MM.1S (cell line): ENCODE data around the gene NMNAT3.

Experiments
- DNase-seq: peaks from one replicate; pipeline ENCODE4 v3.0.0-alpha.2; 2015
- H2AFZ ChIP-seq: fragments of 300-600 bp; sonication (generic); 2 replicates; pipeline ENCODE4 v1.6.0; 2016; ENCODE audit warnings: antibody characterized with exemption, low read length
- H3F3A ChIP-seq: fragments of 300-600 bp; sonication (generic); 2 replicates; pipeline ENCODE4 v1.6.1; 2016; ENCODE audit warnings: mild to moderate bottlenecking, antibody characterized with exemption, low read length, moderate library complexity, mixed read lengths; ENCODE audit not compliant: insufficient read depth
- H3K27ac ChIP-seq: fragments of 300-600 bp; sonication (generic); 2 replicates; pipeline ENCODE4 v1.5.1; 2016; ENCODE audit warnings: mild to moderate bottlenecking, low read length
- H3K27me3 ChIP-seq: fragments of 300-600 bp; sonication (generic); replicated peaks from 2 replicates; pipeline ENCODE4 v1.6.0; 2016; ENCODE audit warnings: low read length; ENCODE audit not compliant: insufficient read depth
- H3K36me3 ChIP-seq: fragments of 300-600 bp; sonication (generic); replicated peaks from 2 replicates; pipeline ENCODE4 v1.6.1; 2016; ENCODE audit warnings: mild to moderate bottlenecking, low read length, mixed read lengths; ENCODE audit not compliant: insufficient read depth
- H3K4me1 ChIP-seq: fragments of 300-600 bp; sonication (generic); 2 replicates; pipeline ENCODE4 v1.6.1; 2016; ENCODE audit warnings: low read length, mixed read lengths
- H3K4me2 ChIP-seq: fragments of 300-600 bp; sonication (generic); 2 replicates; pipeline ENCODE4 v1.6.0; 2016; ENCODE audit warnings: low read depth, low read length
- H3K4me3 ChIP-seq: fragments of 300-600 bp; sonication (generic); 2 replicates; pipeline ENCODE4 v1.5.1; 2016; ENCODE audit warnings: low read length, mixed read lengths
- H3K79me2 ChIP-seq: fragments of 300-600 bp; sonication (generic); 2 replicates; pipeline ENCODE4 v1.6.1; 2016; ENCODE audit warnings: mixed run types, low read length, mixed read lengths
- H3K9ac ChIP-seq: fragments of 300-600 bp; sonication (generic); 2 replicates; pipeline ENCODE4 v1.6.1; 2016; ENCODE audit warnings: low read length, mixed read lengths
- H3K9me2 ChIP-seq: fragments of 300-600 bp; sonication (generic); replicated peaks from 2 replicates; pipeline ENCODE4 v1.6.1; 2016; ENCODE audit warnings: mild to moderate bottlenecking, low read length, mixed read lengths; ENCODE audit not compliant: insufficient read depth
- H3K9me3 ChIP-seq: fragments of 300-600 bp; sonication (generic); replicated peaks from 2 replicates; pipeline ENCODE4 v1.6.1; 2016; ENCODE audit warnings: mild to moderate bottlenecking, low read length, mixed read lengths; ENCODE audit not compliant: insufficient read depth
- H4K20me1 ChIP-seq: fragments of 300-600 bp; sonication (generic); 2 replicates; pipeline ENCODE4 v1.6.1; 2016; ENCODE audit warnings: mild to moderate bottlenecking, low read length, moderate library complexity, mixed read lengths; ENCODE audit not compliant: insufficient read depth
- EZH2 ChIP-seq: fragments of 300-600 bp; sonication (generic); optimal IDR thresholded peaks from 2 replicates; pipeline ENCODE3; 2017; ENCODE audit warnings: low read depth, mild to moderate bottlenecking, antibody characterized with exemption, low read length, mixed read lengths
- EZH2phosphoT487 ChIP-seq: fragments of 300-600 bp; sonication (generic); IDR thresholded peaks from 2 replicates; pipeline ENCODE4 v1.6.1; 2018; ENCODE audit warnings: antibody characterized with exemption, low read length
- TF ChIP-seq, protein P1 (sequence below): fragments of 300-600 bp; sonication (generic); IDR thresholded peaks from 2 replicates; pipeline ENCODE4 v1.5.1; 2016; ENCODE audit warnings: antibody characterized with exemption, low read length, mixed read lengths

Gene NMNAT3

GRCh38 chr3:139524841-139525636, 152.7 kb downstream of the NMNAT3 start:
- H3K4me1 ChIP-seq = no peaks in the 10 kb centered on the region
- no peak for DNase-seq
- H3K4me3 ChIP-seq = no peak overlapping the region
- H2AFZ ChIP-seq = no peak overlapping the region
- H3F3A ChIP-seq = no peaks in the 10 kb centered on the region
- H3K9me2 ChIP-seq = no peaks in the 10 kb centered on the region
- no peaks in the 10 kb centered on the region for H3K79me2 ChIP-seq
- no peaks in the 10 kb centered on the region for H4K20me1 ChIP-seq
- no peaks in the 10 kb centered on the region for H3K27me3 ChIP-seq
- TF ChIP-seq EZH2phosphoT487 (no peak), EZH2 (no peak)
- TF ChIP-seq, protein P1, sequence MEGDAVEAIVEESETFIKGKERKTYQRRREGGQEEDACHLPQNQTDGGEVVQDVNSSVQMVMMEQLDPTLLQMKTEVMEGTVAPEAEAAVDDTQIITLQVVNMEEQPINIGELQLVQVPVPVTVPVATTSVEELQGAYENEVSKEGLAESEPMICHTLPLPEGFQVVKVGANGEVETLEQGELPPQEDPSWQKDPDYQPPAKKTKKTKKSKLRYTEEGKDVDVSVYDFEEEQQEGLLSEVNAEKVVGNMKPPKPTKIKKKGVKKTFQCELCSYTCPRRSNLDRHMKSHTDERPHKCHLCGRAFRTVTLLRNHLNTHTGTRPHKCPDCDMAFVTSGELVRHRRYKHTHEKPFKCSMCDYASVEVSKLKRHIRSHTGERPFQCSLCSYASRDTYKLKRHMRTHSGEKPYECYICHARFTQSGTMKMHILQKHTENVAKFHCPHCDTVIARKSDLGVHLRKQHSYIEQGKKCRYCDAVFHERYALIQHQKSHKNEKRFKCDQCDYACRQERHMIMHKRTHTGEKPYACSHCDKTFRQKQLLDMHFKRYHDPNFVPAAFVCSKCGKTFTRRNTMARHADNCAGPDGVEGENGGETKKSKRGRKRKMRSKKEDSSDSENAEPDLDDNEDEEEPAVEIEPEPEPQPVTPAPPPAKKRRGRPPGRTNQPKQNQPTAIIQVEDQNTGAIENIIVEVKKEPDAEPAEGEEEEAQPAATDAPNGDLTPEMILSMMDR = no peak
- H3K27ac ChIP-seq = no peak overlapping the region
- H3K9ac ChIP-seq = no peak overlapping the region
- no peaks in the 10 kb centered on the region for H3K9me3 ChIP-seq
- no peaks in the 10 kb centered on the region for H3K36me3 ChIP-seq
- no peak overlapping the region for H3K4me2 ChIP-seq

DNA sequence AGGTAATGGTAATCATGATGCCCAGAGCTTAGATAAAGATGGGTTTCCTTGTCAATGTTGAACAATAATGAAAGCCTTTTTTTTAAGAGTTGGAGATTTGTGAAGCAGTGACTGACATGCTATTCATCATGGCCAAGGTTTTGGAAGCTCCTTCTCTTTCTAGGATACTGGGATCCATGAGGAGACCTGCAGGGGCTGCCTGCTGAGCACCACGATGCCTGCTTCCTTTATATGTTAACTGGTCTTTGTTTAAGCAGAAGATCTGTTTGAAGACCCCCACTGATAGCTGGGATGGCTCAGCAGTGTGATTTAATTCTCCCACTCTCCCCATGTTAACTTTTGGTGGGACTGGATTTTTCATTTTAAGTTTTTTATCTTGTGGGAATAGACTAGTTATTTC, 154.1 kb downstream of the NMNAT3 start:
- Histone ChIP-seq H3F3A (no peaks in the 10 kb centered on the region), H3K79me2 (no peaks in the 10 kb centered on the region), H3K4me3 (no peak overlapping the region), H3K9me3 (no peaks in the 10 kb centered on the region), H3K27ac (no peak overlapping the region), H4K20me1 (no peaks in the 10 kb centered on the region), H2AFZ (no peak overlapping the region), H3K36me3 (no peaks in the 10 kb centered on the region), H3K27me3 (no peaks in the 10 kb centered on the region), H3K4me2 (no peak overlapping the region), H3K9ac (no peak overlapping the region), H3K4me1 (no peaks in the 10 kb centered on the region), H3K9me2 (no peaks in the 10 kb centered on the region)
- no peak for DNase-seq
- TF ChIP-seq, protein P1 = no peak

DNA sequence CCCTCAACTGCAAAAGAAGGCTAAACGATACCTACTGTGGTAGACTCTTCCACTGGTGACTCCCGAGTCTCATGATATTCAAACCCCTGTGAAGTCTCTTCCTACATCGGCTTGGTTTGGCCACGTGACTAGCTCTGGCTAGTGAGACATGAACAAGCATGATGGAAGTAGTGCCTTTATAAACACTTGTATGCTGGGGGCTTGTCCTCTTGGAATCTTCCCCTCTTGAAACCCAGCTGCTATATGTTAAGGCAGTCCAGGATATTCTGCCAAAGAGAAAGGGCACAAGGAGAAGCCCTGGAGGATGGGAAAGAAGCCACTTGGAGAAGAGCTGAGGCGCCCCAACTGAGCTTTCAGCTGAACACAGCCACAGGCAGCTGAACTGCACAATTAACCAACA, 154.6 kb downstream of the NMNAT3 start:
- Histone ChIP-seq H3K9me2 (no peaks in the 10 kb centered on the region), H3K4me3 (no peak overlapping the region), H3K27ac (no peak overlapping the region), H3K79me2 (no peaks in the 10 kb centered on the region), H3K36me3 (no peaks in the 10 kb centered on the region), H3K9me3 (no peaks in the 10 kb centered on the region), H4K20me1 (no peaks in the 10 kb centered on the region), H3K4me1 (no peaks in the 10 kb centered on the region), H2AFZ (no peak overlapping the region), H3K4me2 (no peak overlapping the region), H3K9ac (no peak overlapping the region), H3K27me3 (no peaks in the 10 kb centered on the region), H3F3A (no peaks in the 10 kb centered on the region)
- DNase-seq = no peak
- no peak for TF ChIP-seq EZH2
- TF ChIP-seq, protein P1 = no peak
- TF ChIP-seq EZH2phosphoT487 = no peak
